ENCODE measurements around the gene EXOC4. TPM values are rescaled to one million over a fixed set of nuclear protein-coding genes. Genes with fewer than 3 reads are reported as not detected.

EXOC4 gene
- total RNA-seq, 4 donors from 2014 or later, result 30.7 to 62.4 (median 40.4) TPM

DNA sequence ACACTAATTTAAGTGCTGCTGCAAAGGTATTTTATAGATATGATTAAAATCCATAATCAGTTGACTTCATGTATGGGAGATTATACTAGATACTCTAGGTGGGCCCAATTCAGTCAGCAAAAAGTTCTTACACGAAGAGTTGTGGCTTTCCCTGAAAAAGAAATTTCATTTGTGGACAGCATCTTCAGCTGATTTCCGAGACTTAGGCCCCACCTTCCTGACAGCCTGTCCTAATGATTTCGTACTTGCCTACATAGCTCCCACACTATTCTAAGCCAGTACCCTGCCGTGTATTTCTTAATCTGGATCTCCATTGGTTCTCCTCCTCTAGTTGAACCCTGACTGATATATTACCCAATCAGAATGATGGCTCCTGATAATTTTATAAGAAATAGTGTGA is 297.9 kb downstream of the EXOC4 start:
- WGBS, 2 donors, result 91 to 94% methylated on average over 4 of the region's 4 CpGs
- intact Hi-C loops (cut with DNase I), result no loop called here
- no peak for DNase-seq
- Histone ChIP-seq H3K36me3 (no peaks in the 10 kb centered on the region), H3K4me1 (no peaks in the 10 kb centered on the region), H3K4me3 (no peak overlapping the region), H3K27me3 (no peaks in the 10 kb centered on the region), H3K9me3 (no peaks in the 10 kb centered on the region), H3K27ac (no peak overlapping the region)
- no peak for TF ChIP-seq POLR2A (IDR thresholded peaks at IDR 0.05)
- no peak for TF ChIP-seq CTCF (IDR thresholded peaks at IDR 0.05)

DNA sequence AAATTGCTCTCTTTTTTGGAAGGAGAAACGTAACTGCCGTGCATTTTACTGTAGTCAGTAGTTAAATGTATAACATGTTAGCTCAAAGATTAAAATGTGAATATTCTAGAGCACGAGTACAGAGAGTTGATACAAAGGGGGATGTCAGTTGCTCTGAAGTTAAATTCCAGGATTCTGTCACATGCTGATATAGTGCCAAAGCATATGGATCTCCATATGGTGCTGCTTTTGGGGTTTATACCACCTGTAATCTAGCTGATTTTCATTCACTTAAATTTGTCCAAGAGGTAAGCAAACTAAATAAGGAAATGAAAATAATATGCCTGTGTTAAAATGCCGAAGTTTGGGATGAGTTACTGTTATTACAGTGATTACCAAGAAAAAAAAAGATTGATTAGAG is 298.6 kb downstream of the EXOC4 start:
- Histone ChIP-seq H3K36me3 (no peaks in the 10 kb centered on the region), H3K9me3 (no peaks in the 10 kb centered on the region), H3K4me1 (no peaks in the 10 kb centered on the region), H3K4me3 (no peak overlapping the region), H3K27ac (no peak overlapping the region), H3K27me3 (no peaks in the 10 kb centered on the region)
- DNase-seq, result no peak
- TF ChIP-seq POLR2A (IDR thresholded peaks at IDR 0.05) (no peak), CTCF (IDR thresholded peaks at IDR 0.05) (no peak)
- intact Hi-C loops (cut with DNase I), result no loop called here
- WGBS, 2 donors, result 82 to 93% methylated on average over 4 of the region's 4 CpGs

- Histone ChIP-seq H3K4me1 (no peaks in the 10 kb centered on the region), H3K36me3 (no peaks in the 10 kb centered on the region), H3K4me3 (no peak overlapping the region), H3K27ac (no peak overlapping the region), H3K9me3 (no peaks in the 10 kb centered on the region), H3K27me3 (no peaks in the 10 kb centered on the region)
- WGBS, 2 donors, result 96 to 100% methylated on average over 1 of the region's 1 CpG
- TF ChIP-seq CTCF (IDR thresholded peaks at IDR 0.05), result no peak
- TF ChIP-seq POLR2A (IDR thresholded peaks at IDR 0.05), result no peak
- intact Hi-C loops (cut with DNase I), result no loop called here
- no peak for DNase-seq
Measured at GRCh38 chr7:133552079-133552478, 299.2 kb downstream of the EXOC4 start.

DNA sequence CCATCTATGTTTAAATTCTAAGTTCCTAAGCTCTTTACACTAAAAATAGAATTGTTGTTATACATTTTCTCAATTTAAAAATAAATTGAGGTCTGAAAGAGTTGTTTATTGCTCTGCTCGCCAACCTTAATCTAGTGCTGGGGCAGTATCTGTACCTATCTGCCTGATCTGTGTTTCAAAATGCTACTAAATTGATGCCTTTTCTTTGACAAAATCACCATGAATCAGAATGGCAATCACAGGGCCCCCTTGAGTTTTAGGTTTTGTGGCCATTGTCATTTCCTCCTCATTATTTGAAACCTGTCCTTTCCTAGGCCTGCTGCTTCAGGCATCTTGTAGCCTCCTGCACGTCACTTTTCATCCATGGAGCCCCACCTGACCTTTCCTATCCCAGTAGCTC is 301.5 kb downstream of the EXOC4 start:
- H3K4me3 ChIP-seq, result no peak overlapping the region
- H3K9me3 ChIP-seq, result no peaks in the 10 kb centered on the region
- WGBS, 2 donors, result 96 to 100% methylated on average over 2 of the region's 2 CpGs
- no peaks in the 10 kb centered on the region for H3K27me3 ChIP-seq
- no peak overlapping the region for H3K27ac ChIP-seq
- DNase-seq, result no peak
- intact Hi-C loops (cut with DNase I), result no loop called here
- no peak for TF ChIP-seq POLR2A (IDR thresholded peaks at IDR 0.05)
- no peak for TF ChIP-seq CTCF (IDR thresholded peaks at IDR 0.05)
- no peaks in the 10 kb centered on the region for H3K4me1 ChIP-seq
- no peaks in the 10 kb centered on the region for H3K36me3 ChIP-seq

GRCh38 chr7:133556048-133556447 is 303.2 kb downstream of the EXOC4 start:
- no peak for TF ChIP-seq POLR2A (IDR thresholded peaks at IDR 0.05)

DNA sequence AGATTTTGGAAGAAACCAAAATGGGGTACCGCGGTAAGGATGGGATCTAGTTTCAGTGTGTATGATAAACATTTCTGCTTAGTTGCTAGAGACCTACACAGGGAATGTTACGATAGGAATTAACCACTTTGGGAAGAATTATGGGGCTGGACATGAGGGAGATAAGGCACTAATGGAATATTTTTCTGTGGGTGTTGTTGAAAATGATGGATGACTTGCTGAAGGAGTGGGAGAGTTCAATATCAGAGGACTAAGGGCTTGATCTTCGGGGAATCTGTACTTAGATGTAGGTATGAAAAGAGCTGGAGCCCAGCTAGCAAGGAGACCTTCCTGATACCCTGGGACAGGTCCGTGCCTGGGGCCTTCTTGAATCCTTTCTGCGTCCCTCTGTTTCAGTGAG is 303.7 kb downstream of the EXOC4 start:
- intact Hi-C loops (cut with DNase I), result no loop called here
- no peak for DNase-seq
- H3K4me1 ChIP-seq, result no peaks in the 10 kb centered on the region
- no peaks in the 10 kb centered on the region for H3K36me3 ChIP-seq
- TF ChIP-seq POLR2A (IDR thresholded peaks at IDR 0.05), result no peak
- TF ChIP-seq CTCF (IDR thresholded peaks at IDR 0.05), result no peak
- H3K9me3 ChIP-seq, result no peaks in the 10 kb centered on the region
- H3K27ac ChIP-seq, result no peak overlapping the region
- H3K27me3 ChIP-seq, result no peaks in the 10 kb centered on the region
- WGBS, 2 donors, result 93 to 94% methylated on average over 6 of the region's 6 CpGs
- no peak overlapping the region for H3K4me3 ChIP-seq

More at GRCh38 chr7:133556048-133556447, 303.2 kb downstream of the EXOC4 start:
- no peak for DNase-seq
- no peaks in the 10 kb centered on the region for H3K36me3 ChIP-seq
- 45 to 48% methylated on average over 2 of the region's 2 CpGs for WGBS, 2 donors
- H3K9me3 ChIP-seq, result no peaks in the 10 kb centered on the region
- no peak overlapping the region for H3K4me3 ChIP-seq
- no peaks in the 10 kb centered on the region for H3K4me1 ChIP-seq
- H3K27me3 ChIP-seq, result no peaks in the 10 kb centered on the region
- H3K27ac ChIP-seq, result no peak overlapping the region
- intact Hi-C loops (cut with DNase I), result no loop called here
